Measurements from ENCODE around the gene NUP155. TPM values are rescaled to one million over a fixed set of nuclear protein-coding genes. Genes with fewer than 3 reads are reported as not detected.
"Not testable (repeated sequence)": the region's sequence is repeated elsewhere in the genome, so short reads cannot be mapped to it uniquely, and the experiment has no call there.

The NUP155 gene
- polyA plus RNA-seq (2013), result 11.9 TPM

- Histone ChIP-seq H3K27ac (ENCODE audit: insufficient read depth in 1 of 2, low read depth in 1 of 2, low read length in 2 of 2, poor library complexity in 1 of 2, severe bottlenecking in 2 of 2) (peak within 1 kb of the TSS; percentile 83 to 91), H3K4me3 (ENCODE audit: control insufficient read depth in 1 of 7, extremely low read depth in 1 of 7, insufficient read depth in 4 of 7, low read depth in 2 of 7, low read length in 6 of 7) (peak within 1 kb of the TSS; percentile 90 to 100 (median 97)), H3K36me3 (ENCODE audit: control insufficient read depth in 4 of 4, insufficient read depth in 4 of 4, low read length in 3 of 4) (peaks cover 0 to 3% (median 0%) of the 10 kb centered on the region in 4 experiments), H3K4me1 (ENCODE audit: control extremely low read depth in 1 of 4, control insufficient read depth in 4 of 4, insufficient read depth in 4 of 4, low read length in 3 of 4) (peaks cover 5 to 30% (median 19%) of the 10 kb centered on the region in 4 experiments), H3K9me3 (ENCODE audit: control extremely low read depth in 1 of 5, control insufficient read depth in 4 of 5, insufficient read depth in 2 of 5, low read depth in 1 of 5, low read length in 4 of 5) (no peaks in the 10 kb centered on the region), H3K27me3 (replicated peaks in 2 of 5; ENCODE audit: control insufficient read depth in 4 of 5, insufficient read depth in 5 of 5, low read length in 4 of 5) (peaks cover 0 to 3% (median 0%) of the 10 kb centered on the region in 5 experiments)
- under 1% methylated on average over 33 of the region's 49 CpGs for WGBS (ENCODE audit: insufficient coverage)
- ChIA-PET POLR2A (interaction anchor here (0.8 to 1.2 kb wide), 2 partner anchors 8 to 123 kb away, joined by 3 read pairs; partner anchors contain the start of gene WDR70), CTCF (interaction anchor here (0.7 to 1.2 kb wide), 2 partner anchors 8 to 477 kb away, joined by 3 to 5 read pairs; partner anchors contain the start of gene WDR70)
- DNase-seq, result peak; percentile 96 to 98 (median 97)
Observed at GRCh38 chr5:37370864-37371726, at the start of gene NUP155. Gene NUP155 (minus strand): TSS chr5:37371106. CDS start chr5:37370977, 129 bp downstream.

GRCh38 chr5:37417347-37417746 is 46.4 kb upstream of the NUP155 start:
- peaks cover 2 to 15% (median 5%) of the 10 kb centered on the region in 4 experiments for H3K36me3 ChIP-seq (ENCODE audit: control insufficient read depth in 4 of 4, insufficient read depth in 4 of 4, low read length in 3 of 4)
- H3K27ac ChIP-seq (ENCODE audit: insufficient read depth in 1 of 2, low read depth in 1 of 2, low read length in 2 of 2, poor library complexity in 1 of 2, severe bottlenecking in 2 of 2), result no peak overlapping the region
- H3K4me3 ChIP-seq (ENCODE audit: control insufficient read depth in 1 of 7, extremely low read depth in 1 of 7, insufficient read depth in 4 of 7, low read depth in 2 of 7, low read length in 6 of 7), result no peak overlapping the region
- no peaks in the 10 kb centered on the region for H3K9me3 ChIP-seq (ENCODE audit: control extremely low read depth in 1 of 5, control insufficient read depth in 4 of 5, insufficient read depth in 2 of 5, low read depth in 1 of 5, low read length in 4 of 5)
- ChIA-PET CTCF (no interaction called here), POLR2A (no interaction called here)
- H3K27me3 ChIP-seq (replicated peaks in 2 of 5; ENCODE audit: control insufficient read depth in 4 of 5, insufficient read depth in 5 of 5, low read length in 4 of 5), result no peaks in the 10 kb centered on the region
- no peaks in the 10 kb centered on the region for H3K4me1 ChIP-seq (ENCODE audit: control extremely low read depth in 1 of 4, control insufficient read depth in 4 of 4, insufficient read depth in 4 of 4, low read length in 3 of 4)
- DNase-seq, result no peak
- 98% methylated on average over 5 of the region's 9 CpGs for WGBS (ENCODE audit: insufficient coverage)

DNA sequence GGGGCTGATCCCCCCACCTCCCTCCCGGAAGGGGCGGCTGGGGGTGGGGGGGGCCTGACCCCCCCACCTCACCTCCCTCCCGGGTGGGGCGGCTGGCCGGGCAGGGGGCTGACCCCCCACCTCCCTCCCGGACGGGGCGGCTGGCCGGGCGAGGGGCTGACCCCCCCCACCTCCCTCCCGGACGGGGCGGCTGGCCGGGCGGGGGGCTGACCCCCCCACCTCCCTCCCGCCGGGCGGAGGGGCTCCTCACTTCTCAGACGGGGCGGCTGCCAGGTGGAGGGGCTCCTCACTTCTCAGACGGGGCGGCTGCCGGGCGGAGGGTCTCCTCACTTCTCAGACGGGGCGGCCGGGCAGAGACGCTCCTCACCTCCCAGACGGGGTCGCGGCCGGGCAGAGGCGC is 44.5 kb upstream of the NUP155 start:
- POLR2A ChIA-PET; CTCF ChIA-PET; DNase-seq; H3K4me3 ChIP-seq (ENCODE audit: control insufficient read depth in 1 of 7, extremely low read depth in 1 of 7, insufficient read depth in 4 of 7, low read depth in 2 of 7, low read length in 6 of 7); H3K27me3 ChIP-seq (replicated peaks in 2 of 5; ENCODE audit: control insufficient read depth in 4 of 5, insufficient read depth in 5 of 5, low read length in 4 of 5); H3K9me3 ChIP-seq (ENCODE audit: control extremely low read depth in 1 of 5, control insufficient read depth in 4 of 5, insufficient read depth in 2 of 5, low read depth in 1 of 5, low read length in 4 of 5); H3K27ac ChIP-seq (ENCODE audit: insufficient read depth in 1 of 2, low read depth in 1 of 2, low read length in 2 of 2, poor library complexity in 1 of 2, severe bottlenecking in 2 of 2); H3K4me1 ChIP-seq (ENCODE audit: control extremely low read depth in 1 of 4, control insufficient read depth in 4 of 4, insufficient read depth in 4 of 4, low read length in 3 of 4): not testable (repeated sequence)
- WGBS (ENCODE audit: insufficient coverage), result no CpG with 5 or more reads among the region's 33 CpGs
- H3K36me3 ChIP-seq (ENCODE audit: control insufficient read depth in 4 of 4, insufficient read depth in 4 of 4, low read length in 3 of 4), result peaks cover 2 to 14% (median 7%) of the 10 kb centered on the region in 4 experiments

DNA sequence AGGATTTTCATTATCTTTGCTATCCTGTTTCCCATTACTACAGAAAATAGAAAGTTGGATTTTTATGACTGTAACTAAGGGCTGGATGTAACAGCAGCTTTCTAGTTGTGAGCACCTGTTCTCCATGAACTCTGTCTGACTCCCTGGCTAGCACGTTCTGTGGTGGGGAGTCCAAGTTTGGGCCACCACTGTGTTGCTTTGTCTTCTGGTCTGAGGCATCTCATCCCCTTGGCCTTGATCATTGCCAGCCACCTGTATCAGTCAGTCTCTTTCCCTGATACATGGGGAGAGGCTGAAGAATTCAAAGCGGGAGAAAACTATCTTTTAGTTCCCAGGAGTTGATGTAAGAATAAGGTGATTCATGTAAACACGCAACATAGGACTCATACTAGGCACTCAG is 41.6 kb upstream of the NUP155 start:
- H3K4me1 ChIP-seq (ENCODE audit: control extremely low read depth in 1 of 4, control insufficient read depth in 4 of 4, insufficient read depth in 4 of 4, low read length in 3 of 4), result no peaks in the 10 kb centered on the region
- peaks cover 2 to 19% (median 7%) of the 10 kb centered on the region in 4 experiments for H3K36me3 ChIP-seq (ENCODE audit: control insufficient read depth in 4 of 4, insufficient read depth in 4 of 4, low read length in 3 of 4)
- H3K9me3 ChIP-seq (ENCODE audit: control extremely low read depth in 1 of 5, control insufficient read depth in 4 of 5, insufficient read depth in 2 of 5, low read depth in 1 of 5, low read length in 4 of 5), result no peaks in the 10 kb centered on the region
- DNase-seq, result no peak
- POLR2A ChIA-PET, result no interaction called here
- H3K27ac ChIP-seq (ENCODE audit: insufficient read depth in 1 of 2, low read depth in 1 of 2, low read length in 2 of 2, poor library complexity in 1 of 2, severe bottlenecking in 2 of 2), result no peak overlapping the region
- H3K27me3 ChIP-seq (replicated peaks in 2 of 5; ENCODE audit: control insufficient read depth in 4 of 5, insufficient read depth in 5 of 5, low read length in 4 of 5), result no peaks in the 10 kb centered on the region
- H3K4me3 ChIP-seq (ENCODE audit: control insufficient read depth in 1 of 7, extremely low read depth in 1 of 7, insufficient read depth in 4 of 7, low read depth in 2 of 7, low read length in 6 of 7), result no peak overlapping the region
- no CpG with 5 or more reads among the region's 3 CpGs for WGBS (ENCODE audit: insufficient coverage)
- CTCF ChIA-PET, result interaction anchor here (0.8 to 5.3 kb wide), 14 partner anchors 9 to 787 kb away, joined by 3 to 57 read pairs (median 4); no protein-coding TSS in a partner anchor

- Histone ChIP-seq H3K4me3 (ENCODE audit: control insufficient read depth in 1 of 7, extremely low read depth in 1 of 7, insufficient read depth in 4 of 7, low read depth in 2 of 7, low read length in 6 of 7) (no peak overlapping the region), H3K9me3 (ENCODE audit: control extremely low read depth in 1 of 5, control insufficient read depth in 4 of 5, insufficient read depth in 2 of 5, low read depth in 1 of 5, low read length in 4 of 5) (no peaks in the 10 kb centered on the region), H3K27ac (ENCODE audit: insufficient read depth in 1 of 2, low read depth in 1 of 2, low read length in 2 of 2, poor library complexity in 1 of 2, severe bottlenecking in 2 of 2) (no peak overlapping the region), H3K4me1 (ENCODE audit: control extremely low read depth in 1 of 4, control insufficient read depth in 4 of 4, insufficient read depth in 4 of 4, low read length in 3 of 4) (peaks cover 0 to 3% (median 0%) of the 10 kb centered on the region in 4 experiments), H3K36me3 (ENCODE audit: control insufficient read depth in 4 of 4, insufficient read depth in 4 of 4, low read length in 3 of 4) (peaks cover 2 to 16% (median 14%) of the 10 kb centered on the region in 4 experiments), H3K27me3 (replicated peaks in 2 of 5; ENCODE audit: control insufficient read depth in 4 of 5, insufficient read depth in 5 of 5, low read length in 4 of 5) (no peaks in the 10 kb centered on the region)
- WGBS (ENCODE audit: insufficient coverage), result 100% methylated on average over 3 of the region's 4 CpGs
- ChIA-PET POLR2A (no interaction called here), CTCF (interaction anchor here (0.6 to 1.0 kb wide), 2 partner anchors 22 to 423 kb away, joined by 3 to 4 read pairs; partner anchors contain the start of gene WDR70)
- no peak for DNase-seq
Observed at GRCh38 chr5:37400501-37400900, 29.6 kb upstream of the NUP155 start.

DNA sequence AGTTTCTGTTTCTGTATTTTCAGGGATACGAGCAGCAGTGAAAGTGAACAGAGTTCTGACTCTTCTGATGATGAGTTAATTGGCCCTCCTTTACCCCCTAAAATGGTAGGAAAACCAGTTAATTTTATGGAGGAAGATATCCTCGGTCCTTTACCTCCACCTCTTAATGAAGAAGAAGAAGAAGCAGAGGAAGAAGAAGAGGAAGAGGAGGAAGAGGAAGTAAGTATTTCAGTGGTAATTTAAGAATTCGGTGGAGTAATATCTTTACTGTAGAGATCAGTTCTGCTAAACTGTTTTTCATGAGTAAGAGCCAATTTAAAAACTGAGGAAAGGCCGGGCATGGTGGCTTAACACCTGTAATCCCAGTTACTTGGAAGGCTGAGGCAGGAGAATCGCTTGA is 25.4 kb upstream of the NUP155 start:
- CTCF ChIA-PET, result no interaction called here
- Histone ChIP-seq H3K9me3 (ENCODE audit: control extremely low read depth in 1 of 5, control insufficient read depth in 4 of 5, insufficient read depth in 2 of 5, low read depth in 1 of 5, low read length in 4 of 5) (no peaks in the 10 kb centered on the region), H3K4me3 (ENCODE audit: control insufficient read depth in 1 of 7, extremely low read depth in 1 of 7, insufficient read depth in 4 of 7, low read depth in 2 of 7, low read length in 6 of 7) (no peak overlapping the region), H3K36me3 (ENCODE audit: control insufficient read depth in 4 of 4, insufficient read depth in 4 of 4, low read length in 3 of 4) (peaks cover 8 to 40% (median 21%) of the 10 kb centered on the region in 4 experiments), H3K4me1 (ENCODE audit: control extremely low read depth in 1 of 4, control insufficient read depth in 4 of 4, insufficient read depth in 4 of 4, low read length in 3 of 4) (peaks cover 0 to 4% (median 1%) of the 10 kb centered on the region in 4 experiments), H3K27me3 (replicated peaks in 2 of 5; ENCODE audit: control insufficient read depth in 4 of 5, insufficient read depth in 5 of 5, low read length in 4 of 5) (no peaks in the 10 kb centered on the region), H3K27ac (ENCODE audit: insufficient read depth in 1 of 2, low read depth in 1 of 2, low read length in 2 of 2, poor library complexity in 1 of 2, severe bottlenecking in 2 of 2) (no peak overlapping the region)
- POLR2A ChIA-PET, result no interaction called here
- WGBS (ENCODE audit: insufficient coverage), result 85% methylated on average over 4 of the region's 5 CpGs
- DNase-seq, result no peak

GRCh38 chr5:37391591-37391990 is 20.7 kb upstream of the NUP155 start:
- CTCF ChIA-PET, result no interaction called here
- Histone ChIP-seq H3K27me3 (replicated peaks in 2 of 5; ENCODE audit: control insufficient read depth in 4 of 5, insufficient read depth in 5 of 5, low read length in 4 of 5) (no peaks in the 10 kb centered on the region), H3K27ac (ENCODE audit: insufficient read depth in 1 of 2, low read depth in 1 of 2, low read length in 2 of 2, poor library complexity in 1 of 2, severe bottlenecking in 2 of 2) (no peak overlapping the region), H3K36me3 (ENCODE audit: control insufficient read depth in 4 of 4, insufficient read depth in 4 of 4, low read length in 3 of 4) (peaks cover 10 to 33% (median 14%) of the 10 kb centered on the region in 4 experiments), H3K4me3 (ENCODE audit: control insufficient read depth in 1 of 7, extremely low read depth in 1 of 7, insufficient read depth in 4 of 7, low read depth in 2 of 7, low read length in 6 of 7) (no peak overlapping the region), H3K9me3 (ENCODE audit: control extremely low read depth in 1 of 5, control insufficient read depth in 4 of 5, insufficient read depth in 2 of 5, low read depth in 1 of 5, low read length in 4 of 5) (no peaks in the 10 kb centered on the region), H3K4me1 (ENCODE audit: control extremely low read depth in 1 of 4, control insufficient read depth in 4 of 4, insufficient read depth in 4 of 4, low read length in 3 of 4) (peaks cover 0 to 5% (median 1%) of the 10 kb centered on the region in 4 experiments)
- WGBS (ENCODE audit: insufficient coverage), result 57% methylated on average over 2 of the region's 3 CpGs
- POLR2A ChIA-PET, result no interaction called here
- peak in 2 of 3 donors; percentile 36 to 49 for DNase-seq

All from common myeloid progenitor, CD34-positive (primary cell).